DMS153 treated with DMSO at 0.1 percent for 48 hours (cell line): ENCODE data around the gene H2BK1.

Experiments used
- DNase-seq: peaks from one replicate; lab custom pipeline; 2025; ENCODE audit not compliant: unreplicated experiment; lab: John Stamatoyannopoulos, UW

H2BK1 gene

GRCh38 chr7:151245360-151246101, 35.2 kb upstream of the H2BK1 start:
- DNase-seq = no peak

- no peak for DNase-seq
Observed at GRCh38 chr7:151244841-151245346, 34.6 kb upstream of the H2BK1 start.

GRCh38 chr7:151244196-151244840, 34.0 kb upstream of the H2BK1 start:
- peak; percentile 57 for DNase-seq

GRCh38 chr7:151243408-151244195, 33.3 kb upstream of the H2BK1 start:
- no peak for DNase-seq

GRCh38 chr7:151243045-151243349, 32.7 kb upstream of the H2BK1 start:
- DNase-seq = no peak

- DNase-seq = no peak
Observed at GRCh38 chr7:151242159-151243044, 32.1 kb upstream of the H2BK1 start.

- DNase-seq = no peak
Observed at GRCh38 chr7:151241755-151242096, 31.4 kb upstream of the H2BK1 start.

GRCh38 chr7:151240942-151241754, 30.9 kb upstream of the H2BK1 start:
- DNase-seq = no peak

GRCh38 chr7:151240536-151240935, 30.2 kb upstream of the H2BK1 start:
- DNase-seq = no peak

GRCh38 chr7:151239837-151240459, 29.7 kb upstream of the H2BK1 start:
- DNase-seq = no peak

GRCh38 chr7:151238924-151239836, 28.9 kb upstream of the H2BK1 start:
- no peak for DNase-seq

GRCh38 chr7:151238190-151238810, 28.0 kb upstream of the H2BK1 start:
- no peak for DNase-seq

- no peak for DNase-seq
Observed at GRCh38 chr7:151237244-151238189, 27.2 kb upstream of the H2BK1 start.

GRCh38 chr7:151236406-151236805, 26.1 kb upstream of the H2BK1 start:
- no peak for DNase-seq

- no peak for DNase-seq
Observed at GRCh38 chr7:151235091-151235787, 25.0 kb upstream of the H2BK1 start.

GRCh38 chr7:151233804-151234203, 23.5 kb upstream of the H2BK1 start:
- no peak for DNase-seq
